GM18505 (cell line): ENCODE results near the gene PCDHGC5.

Experiments used
- ATAC-seq: cut with Tn5 transposase; IDR thresholded peaks from one replicate; pipeline ENCODE4 v1.9.1; 2021; ENCODE audit not compliant: unreplicated experiment
- POLR2A ChIP-seq: IDR thresholded peaks from 4 replicates; pipeline ENCODE4 v1.6.1; 2011; ENCODE audit warnings: borderline replicate concordance; ENCODE audit not compliant: insufficient read depth, insufficient read length; ENCODE audit errors: extremely low read depth

The PCDHGC5 gene

GRCh38 chr5:141519605-141520565 is 31.0 kb downstream of the PCDHGC5 start:
- no peak for TF ChIP-seq POLR2A
- no peak for ATAC-seq

DNA sequence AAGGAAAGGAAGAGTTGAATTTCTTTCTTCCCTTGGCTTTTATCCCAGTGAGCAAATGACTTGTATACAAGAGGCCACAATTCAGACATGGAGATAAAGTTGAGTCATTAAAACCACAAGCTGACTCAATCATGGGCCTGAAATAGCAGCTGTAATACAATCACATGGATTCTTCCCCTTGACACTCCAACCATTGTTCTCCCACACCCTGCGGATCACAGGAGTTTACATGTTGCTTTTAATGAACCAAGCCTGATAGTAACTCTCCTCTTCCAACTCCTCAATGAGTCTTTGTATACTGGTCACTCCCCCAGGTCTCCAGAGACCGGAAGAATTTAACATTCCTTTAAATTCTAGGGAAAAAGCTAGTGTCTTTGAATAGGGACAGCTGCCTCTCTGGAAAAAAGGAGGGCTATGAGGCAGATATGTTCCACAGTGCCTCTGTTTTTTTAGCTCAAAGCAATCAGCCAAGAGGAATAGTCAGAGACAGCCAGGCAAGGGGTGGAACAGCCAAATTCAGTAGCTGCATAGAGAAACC is 32.4 kb downstream of the PCDHGC5 start:
- ATAC-seq: no peak
- no peak for TF ChIP-seq POLR2A

DNA sequence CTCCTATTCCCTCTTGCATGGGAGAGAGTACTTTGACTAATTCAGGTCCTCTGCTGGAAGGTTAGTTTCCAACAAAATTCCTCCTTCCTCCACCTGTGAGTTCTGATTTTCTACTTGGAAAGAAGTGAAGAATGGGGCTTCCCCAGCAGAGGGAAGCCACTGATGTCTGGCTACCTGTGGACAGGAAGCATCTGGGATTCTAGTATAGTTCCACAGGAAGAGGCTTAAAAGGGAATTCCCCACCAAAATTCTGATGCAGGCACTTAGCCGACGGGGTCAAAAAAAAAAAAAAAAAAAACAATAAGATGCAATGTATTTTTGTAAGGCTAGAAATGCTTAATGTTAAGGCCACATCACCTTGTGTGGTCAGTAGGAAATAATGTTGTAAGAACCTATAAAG is 33.4 kb downstream of the PCDHGC5 start:
- no peak for ATAC-seq
- TF ChIP-seq POLR2A: no peak

- no peak for TF ChIP-seq POLR2A
- ATAC-seq: no peak
Observed at GRCh38 chr5:141523991-141524390, 35.1 kb downstream of the PCDHGC5 start.

DNA sequence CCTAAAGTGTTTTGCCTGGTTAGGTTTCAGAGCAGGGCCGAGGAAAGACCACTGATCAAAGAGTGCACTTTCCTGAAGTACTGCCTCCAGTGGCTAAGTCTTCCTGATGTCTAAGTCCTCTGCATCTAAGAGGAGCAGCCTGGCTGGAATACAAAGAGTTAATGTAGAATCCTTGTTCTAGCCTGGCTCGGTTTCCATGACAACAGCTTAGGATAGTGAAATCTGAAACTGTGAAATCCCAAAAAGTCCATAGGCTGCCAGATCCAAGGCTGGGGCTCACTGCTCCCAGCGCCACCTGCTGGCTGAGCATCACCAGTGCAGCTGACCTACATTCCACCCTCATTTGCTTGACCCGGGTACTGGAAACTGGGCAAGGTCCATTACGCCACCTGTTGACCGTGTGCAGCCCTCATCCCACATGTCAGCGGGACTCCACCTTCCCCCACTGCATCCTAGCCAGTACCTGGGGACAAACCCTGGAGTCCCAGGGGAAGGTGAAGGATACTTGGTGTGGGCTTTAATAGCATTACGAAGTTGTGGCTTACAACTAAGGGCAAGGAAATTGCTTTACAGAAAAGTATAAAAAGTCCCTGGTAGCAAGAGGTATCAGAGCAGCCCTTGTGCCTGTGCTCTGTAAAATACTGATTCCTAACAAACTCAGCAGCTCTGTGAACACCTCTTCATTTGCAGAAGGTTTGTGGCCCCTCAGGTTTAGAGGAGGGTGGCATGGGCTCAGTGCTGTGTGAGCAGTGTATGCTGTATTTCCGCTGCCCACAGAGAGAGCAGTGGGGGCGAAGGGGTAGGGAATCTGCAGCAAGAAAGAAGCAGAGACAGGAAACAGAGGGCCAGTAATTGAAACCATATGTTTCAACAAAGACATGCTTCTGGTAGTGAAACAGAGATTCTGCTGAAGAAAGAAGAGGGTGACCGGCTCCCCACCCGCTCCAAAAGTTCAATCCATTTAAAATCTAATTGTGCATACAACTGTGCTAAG is 36.0 kb downstream of the PCDHGC5 start:
- ATAC-seq: peak; percentile 45
- TF ChIP-seq POLR2A: no peak

- no peak for TF ChIP-seq POLR2A
- no peak for ATAC-seq
Observed at GRCh38 chr5:141525653-141526052, 36.8 kb downstream of the PCDHGC5 start.

- TF ChIP-seq POLR2A: no peak
- ATAC-seq: no peak
Observed at GRCh38 chr5:141527426-141527825, 38.5 kb downstream of the PCDHGC5 start.

- no peak for TF ChIP-seq POLR2A
- ATAC-seq: no peak
Observed at GRCh38 chr5:141528291-141528984, 39.6 kb downstream of the PCDHGC5 start.

DNA sequence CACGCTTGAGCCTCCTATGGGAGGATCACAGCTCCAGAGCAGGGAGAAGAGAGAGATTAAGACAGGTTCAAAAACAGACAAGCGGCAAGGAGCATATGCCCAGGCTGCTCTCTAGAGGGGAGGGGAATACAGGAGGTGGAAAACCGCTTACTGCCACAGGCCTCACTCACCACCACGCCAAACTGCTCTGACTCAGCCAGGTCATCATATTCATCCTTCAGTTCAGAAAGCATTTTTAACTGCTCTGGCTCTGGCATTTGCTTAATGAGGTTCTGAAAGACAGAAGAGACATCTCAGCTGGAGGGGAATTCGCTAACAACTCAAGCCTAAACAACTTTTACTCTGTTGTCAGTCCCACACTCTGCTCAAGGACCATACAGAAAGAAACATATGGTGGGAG is 40.1 kb downstream of the PCDHGC5 start:
- peak; percentile 47 for ATAC-seq
- TF ChIP-seq POLR2A: no peak

GRCh38 chr5:141529873-141530272 is 41.0 kb downstream of the PCDHGC5 start:
- peak; percentile 47 for ATAC-seq
- no peak for TF ChIP-seq POLR2A

DNA sequence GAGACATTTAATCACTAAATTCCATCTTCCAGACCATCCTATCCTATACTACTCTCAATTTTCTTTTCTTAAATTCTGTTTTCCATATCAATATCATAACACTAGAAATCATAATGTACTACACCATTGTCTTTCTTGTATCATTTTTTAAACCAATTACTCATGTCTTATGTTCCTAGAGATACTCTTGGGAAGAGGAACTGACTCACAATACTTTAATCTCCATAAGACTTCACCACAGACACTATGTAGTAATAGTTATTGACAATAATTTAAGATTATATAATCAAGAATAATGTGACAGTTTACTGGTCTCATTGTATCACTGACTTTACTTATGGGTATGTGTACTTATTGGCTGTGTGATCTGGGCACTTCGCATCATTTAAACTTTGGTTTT is 43.8 kb downstream of the PCDHGC5 start:
- ATAC-seq: no peak
- no peak for TF ChIP-seq POLR2A

GRCh38 chr5:141533897-141534296 is 45.0 kb downstream of the PCDHGC5 start:
- TF ChIP-seq POLR2A: no peak
- ATAC-seq: no peak
